GM18951 (cell line): Measurements from ENCODE around the gene IFNE.

Experiments used
- POLR2A ChIP-seq: IDR thresholded peaks from 4 replicates; pipeline ENCODE4 v1.6.1; 2011; ENCODE audit warnings: mild to moderate bottlenecking; ENCODE audit not compliant: insufficient read length, insufficient read depth; ENCODE audit errors: extremely low read depth
- in situ Hi-C: fragments of 300-500 bp; cut with MboI; formaldehyde crosslinking; loops from one replicate; pipeline ENCODE4 v1.12.0; 2022; ENCODE audit warnings: low sequenced_read_pairs, mixed read lengths, inconsistent platforms; ENCODE audit not compliant: unreplicated experiment

IFNE gene, protein sequence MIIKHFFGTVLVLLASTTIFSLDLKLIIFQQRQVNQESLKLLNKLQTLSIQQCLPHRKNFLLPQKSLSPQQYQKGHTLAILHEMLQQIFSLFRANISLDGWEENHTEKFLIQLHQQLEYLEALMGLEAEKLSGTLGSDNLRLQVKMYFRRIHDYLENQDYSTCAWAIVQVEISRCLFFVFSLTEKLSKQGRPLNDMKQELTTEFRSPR

GRCh38 chr9:21482213-21482612 is at the start of gene IFNE:
Gene IFNE (minus strand): TSS chr9:21482313. CDS start chr9:21481694, 619 bp downstream.
- in situ Hi-C loops, result no loop called here
- no peak for TF ChIP-seq POLR2A

- no peak for TF ChIP-seq POLR2A
- in situ Hi-C loops, result no loop called here
Observed at GRCh38 chr9:21528123-21528808, 46.2 kb upstream of the IFNE start.

DNA sequence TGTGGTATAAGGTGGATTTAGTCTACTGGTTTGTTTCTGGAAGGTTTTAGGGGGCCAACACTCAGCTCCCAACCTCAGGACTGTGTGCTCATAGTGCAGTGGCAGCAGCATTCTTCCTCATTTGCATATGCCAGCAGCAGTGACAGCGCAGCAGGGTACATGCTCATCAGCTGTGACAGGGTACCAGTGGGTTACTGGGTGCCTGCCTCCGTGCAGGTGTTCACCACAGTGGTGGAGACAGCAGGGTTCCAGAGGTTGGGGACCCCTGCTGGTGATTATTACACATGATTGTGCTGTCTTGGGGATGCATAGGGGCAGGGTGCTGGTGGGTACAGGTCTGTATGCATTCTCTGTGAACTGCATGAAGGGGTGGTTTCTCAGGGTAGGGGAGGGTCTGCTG is 45.5 kb upstream of the IFNE start:
- no peak for TF ChIP-seq POLR2A
- in situ Hi-C loops, result no loop called here

DNA sequence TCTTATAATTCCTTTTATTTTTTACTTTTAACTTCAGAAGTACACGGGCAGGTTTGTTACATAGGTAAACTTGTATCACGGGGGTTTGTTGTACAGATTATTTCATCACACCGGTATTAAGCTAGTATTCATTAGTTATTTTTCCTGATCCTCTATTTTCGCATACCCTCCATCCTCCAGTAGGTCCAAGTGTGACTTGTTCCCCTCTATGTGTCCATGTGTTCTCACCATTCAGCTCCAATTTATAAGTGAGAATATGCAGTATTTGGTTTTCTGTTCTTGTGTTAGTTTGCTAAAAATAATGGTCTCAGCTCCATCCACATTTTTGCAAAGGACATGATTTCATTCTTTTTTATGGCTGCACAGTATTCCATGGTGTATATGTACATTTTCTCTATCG is 43.1 kb upstream of the IFNE start:
- in situ Hi-C loops, result no loop called here
- TF ChIP-seq POLR2A, result no peak

DNA sequence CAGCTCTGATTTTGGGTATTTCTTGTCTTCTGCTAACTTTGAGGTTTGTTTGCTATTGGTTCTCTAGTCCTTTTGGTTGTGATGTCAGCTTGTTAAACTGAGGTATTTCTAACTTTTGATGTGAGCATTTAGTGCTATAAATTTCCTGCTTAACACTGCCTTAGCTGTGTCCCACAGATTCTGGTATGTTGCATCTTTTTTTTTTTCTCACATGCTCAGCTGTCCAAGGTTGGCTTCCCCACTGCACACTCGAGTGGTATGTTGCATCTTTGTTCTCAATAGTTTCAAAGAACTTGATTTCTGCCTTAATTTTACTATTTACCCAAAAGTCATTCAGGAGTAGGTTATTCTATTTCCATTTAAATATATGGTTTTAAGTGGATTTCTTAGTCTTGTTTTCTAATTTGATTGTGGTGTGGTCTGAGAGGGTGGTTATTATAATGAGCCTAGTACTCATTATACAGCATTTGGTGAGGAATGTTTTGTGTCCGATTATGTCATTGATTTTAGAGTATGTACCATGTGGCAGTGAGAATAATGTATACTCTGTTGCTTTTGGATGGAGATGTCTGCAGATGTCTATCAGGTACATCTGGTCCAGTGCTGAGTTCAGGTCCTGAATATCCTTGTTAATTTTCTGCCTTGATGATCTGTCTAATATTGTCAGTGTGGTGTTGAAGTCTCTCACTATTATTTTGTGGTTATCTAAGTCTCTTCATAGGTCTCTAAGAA is 42.2 kb upstream of the IFNE start:
- TF ChIP-seq POLR2A, result no peak
- in situ Hi-C loops, result no loop called here

- no peak for TF ChIP-seq POLR2A
- in situ Hi-C loops, result no loop called here
Observed at GRCh38 chr9:21523021-21524014, 41.2 kb upstream of the IFNE start.

DNA sequence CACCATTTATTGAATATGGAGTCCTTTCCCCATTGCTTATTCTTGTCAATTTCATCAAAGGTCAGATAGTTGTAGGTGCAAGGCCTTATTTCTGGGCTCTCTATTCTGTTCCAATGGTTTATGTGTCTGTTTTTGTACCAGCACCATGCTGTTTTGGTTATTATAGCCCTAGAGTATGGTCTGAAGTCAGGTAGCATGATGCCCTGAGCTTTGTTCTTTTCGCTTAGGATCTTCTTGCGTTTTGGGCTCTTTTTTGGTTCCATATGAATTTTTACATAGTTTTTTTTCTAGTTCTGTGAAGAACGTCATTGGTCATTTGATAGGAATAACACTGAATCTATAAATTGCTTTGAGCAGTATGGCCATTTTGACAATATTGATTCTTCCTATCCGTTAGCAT is 40.2 kb upstream of the IFNE start:
- no peak for TF ChIP-seq POLR2A
- in situ Hi-C loops, result no loop called here

GRCh38 chr9:21521448-21521847 is 39.3 kb upstream of the IFNE start:
- in situ Hi-C loops, result no loop called here
- no peak for TF ChIP-seq POLR2A

- no peak for TF ChIP-seq POLR2A
- in situ Hi-C loops, result no loop called here
Observed at GRCh38 chr9:21520501-21521228, 38.6 kb upstream of the IFNE start.

DNA sequence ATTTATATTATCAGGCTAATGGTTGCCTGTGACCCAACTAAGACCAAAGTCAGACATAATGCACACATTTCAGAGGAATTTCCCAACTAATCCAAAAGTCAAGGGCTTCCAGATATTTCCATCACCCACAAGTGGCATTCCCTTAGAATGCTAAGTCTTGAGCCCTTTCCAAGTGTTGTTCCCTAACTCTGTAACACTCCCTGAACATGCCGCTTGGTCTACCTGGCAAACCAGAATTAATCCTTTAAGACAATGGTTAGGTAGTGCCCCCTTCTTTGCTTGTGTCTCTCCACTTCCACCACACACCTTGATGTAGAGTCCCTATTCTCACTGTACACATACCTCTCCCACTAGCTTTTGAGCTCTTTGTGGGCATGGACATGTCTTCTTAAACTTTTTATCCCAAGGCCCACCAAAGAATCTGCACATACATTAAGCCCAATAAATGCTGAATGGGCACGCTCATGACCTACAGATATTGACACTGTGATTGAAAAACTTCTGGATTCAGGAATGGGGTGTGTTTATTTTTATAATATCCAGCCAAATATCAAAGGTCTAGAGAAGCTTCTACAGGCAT is 37.8 kb upstream of the IFNE start:
- no peak for TF ChIP-seq POLR2A
- in situ Hi-C loops, result no loop called here

- TF ChIP-seq POLR2A, result no peak
- in situ Hi-C loops, result no loop called here
Observed at GRCh38 chr9:21516796-21517195, 34.7 kb upstream of the IFNE start.

- no peak for TF ChIP-seq POLR2A
- in situ Hi-C loops, result no loop called here
Observed at GRCh38 chr9:21513431-21513830, 31.3 kb upstream of the IFNE start.

- in situ Hi-C loops, result no loop called here
- no peak for TF ChIP-seq POLR2A
Observed at GRCh38 chr9:21510806-21511205, 28.7 kb upstream of the IFNE start.
